ENCODE data around the gene SPOPL.
"Not testable (repeated sequence)": the region's sequence is repeated elsewhere in the genome, so short reads cannot be mapped to it uniquely, and the experiment has no call there.

Gene SPOPL

GRCh38 chr2:138476186-138476585, 25.4 kb upstream of the SPOPL start (continued):
- TF ChIP-seq HIC1 (tag by site-specific recombination; IDR thresholded peaks at IDR 0.05) = no peak
- TF ChIP-seq MEIS1 (CRISPR knock-in tag; IDR thresholded peaks at IDR 0.05; ENCODE audit: borderline replicate concordance) = no peak
- no peak for TF ChIP-seq ZNF223 (tag by site-specific recombination; IDR thresholded peaks at IDR 0.05)
- TF ChIP-seq ZNF341 (tag by site-specific recombination; IDR thresholded peaks at IDR 0.05; ENCODE audit: low read depth) = no peak
- TF ChIP-seq ZBTB20 (tag by site-specific recombination; IDR thresholded peaks at IDR 0.05) = no peak
- TF ChIP-seq ZNF792 (tag by site-specific recombination; IDR thresholded peaks at IDR 0.05) = no peak
- TF ChIP-seq ZNF112 (tag by site-specific recombination; IDR thresholded peaks at IDR 0.05) = no peak
- TF ChIP-seq ZNF830 (tag by site-specific recombination; IDR thresholded peaks at IDR 0.05; ENCODE audit: low read depth) = no peak
- TF ChIP-seq OVOL3 (tag by site-specific recombination; IDR thresholded peaks at IDR 0.05) = no peak
- no peak for TF ChIP-seq ZNF423 (tag by site-specific recombination; IDR thresholded peaks at IDR 0.05)
- TF ChIP-seq ZFP37 (tag by site-specific recombination; IDR thresholded peaks at IDR 0.05) = no peak
- no peak for TF ChIP-seq ZNF404 (tag by site-specific recombination; IDR thresholded peaks at IDR 0.05)
- TF ChIP-seq ZNF624 (tag by site-specific recombination; IDR thresholded peaks at IDR 0.05) = no peak
- no peak for TF ChIP-seq ZNF121 (tag by site-specific recombination; IDR thresholded peaks at IDR 0.05)

GRCh38 chr2:138476940-138477339, 24.6 kb upstream of the SPOPL start:
- Histone ChIP-seq H3K4me1 (ENCODE audit: control insufficient read depth, insufficient read depth, low read length) (no peaks in the 10 kb centered on the region), H3K9me3 (ENCODE audit: control insufficient read depth, insufficient read depth, low read depth, low read length) (no peaks in the 10 kb centered on the region), H3K4me3 (ENCODE audit: low read depth, low read length) (no peak overlapping the region), H3K36me3 (ENCODE audit: control insufficient read depth in 2 of 2, insufficient read depth in 1 of 2, low read length in 2 of 2) (no peaks in the 10 kb centered on the region; a peak in 1 of 3 replicates), H3K27ac (ENCODE audit: extremely low read depth, low read depth, low read length) (no peak overlapping the region)
- CTCF ChIA-PET = interaction anchor here (0.6 to 0.9 kb wide), 2 partner anchors 13 to 104 kb away, joined by 3 read pairs; no protein-coding TSS in a partner anchor
- POLR2A ChIA-PET = no interaction called here
- no peak for TF ChIP-seq ZNF112 (tag by site-specific recombination; IDR thresholded peaks at IDR 0.05)
- TF ChIP-seq, protein P1, sequence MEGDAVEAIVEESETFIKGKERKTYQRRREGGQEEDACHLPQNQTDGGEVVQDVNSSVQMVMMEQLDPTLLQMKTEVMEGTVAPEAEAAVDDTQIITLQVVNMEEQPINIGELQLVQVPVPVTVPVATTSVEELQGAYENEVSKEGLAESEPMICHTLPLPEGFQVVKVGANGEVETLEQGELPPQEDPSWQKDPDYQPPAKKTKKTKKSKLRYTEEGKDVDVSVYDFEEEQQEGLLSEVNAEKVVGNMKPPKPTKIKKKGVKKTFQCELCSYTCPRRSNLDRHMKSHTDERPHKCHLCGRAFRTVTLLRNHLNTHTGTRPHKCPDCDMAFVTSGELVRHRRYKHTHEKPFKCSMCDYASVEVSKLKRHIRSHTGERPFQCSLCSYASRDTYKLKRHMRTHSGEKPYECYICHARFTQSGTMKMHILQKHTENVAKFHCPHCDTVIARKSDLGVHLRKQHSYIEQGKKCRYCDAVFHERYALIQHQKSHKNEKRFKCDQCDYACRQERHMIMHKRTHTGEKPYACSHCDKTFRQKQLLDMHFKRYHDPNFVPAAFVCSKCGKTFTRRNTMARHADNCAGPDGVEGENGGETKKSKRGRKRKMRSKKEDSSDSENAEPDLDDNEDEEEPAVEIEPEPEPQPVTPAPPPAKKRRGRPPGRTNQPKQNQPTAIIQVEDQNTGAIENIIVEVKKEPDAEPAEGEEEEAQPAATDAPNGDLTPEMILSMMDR (tag by site-specific recombination; IDR thresholded peaks at IDR 0.05) = no peak
- no peak for TF ChIP-seq ZBTB17 (tag by site-specific recombination; IDR thresholded peaks at IDR 0.05)
- no peak for TF ChIP-seq ZNF548 (tag by site-specific recombination; IDR thresholded peaks at IDR 0.05)
- TF ChIP-seq GLI2 (tag by site-specific recombination; IDR thresholded peaks at IDR 0.05; ENCODE audit: borderline replicate concordance, low read depth) = no peak
- TF ChIP-seq IKZF3 (tag by site-specific recombination; IDR thresholded peaks at IDR 0.05) = no peak

DNA sequence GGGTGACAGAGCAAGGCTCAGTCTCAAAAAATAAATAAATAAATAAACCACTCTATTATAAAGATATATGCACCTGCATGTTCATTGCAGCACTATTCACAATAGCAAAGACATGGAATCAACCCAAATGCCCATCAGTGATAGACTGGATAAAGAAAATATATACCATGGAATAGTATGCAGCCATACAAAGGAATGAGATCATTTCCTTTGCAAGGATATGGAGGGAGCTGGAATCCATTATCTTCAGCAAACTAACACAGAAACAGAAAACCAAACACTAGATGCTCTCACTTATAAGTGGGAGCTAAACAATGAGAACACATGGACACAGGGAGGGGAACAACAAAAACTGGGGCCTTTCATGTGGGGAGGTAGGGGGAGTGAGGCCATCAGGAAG, 18.8 kb upstream of the SPOPL start:
- H3K27ac ChIP-seq (ENCODE audit: extremely low read depth, low read depth, low read length); H3K4me1 ChIP-seq (ENCODE audit: control insufficient read depth, insufficient read depth, low read length); H3K9me3 ChIP-seq (ENCODE audit: control insufficient read depth, insufficient read depth, low read depth, low read length); H3K4me3 ChIP-seq (ENCODE audit: low read depth, low read length); POLR2A ChIA-PET; H3K36me3 ChIP-seq (ENCODE audit: control insufficient read depth in 2 of 2, insufficient read depth in 1 of 2, low read length in 2 of 2); CTCF ChIA-PET: not testable (repeated sequence)

GRCh38 chr2:138485019-138485418, 16.6 kb upstream of the SPOPL start:
- TF ChIP-seq OVOL3 (tag by site-specific recombination; IDR thresholded peaks at IDR 0.05) = no peak
- TF ChIP-seq ZXDB (tag by site-specific recombination; IDR thresholded peaks at IDR 0.05) = no peak
- TF ChIP-seq ZNF645 (tag by site-specific recombination; IDR thresholded peaks at IDR 0.05) = no peak
- TF ChIP-seq SALL2 (tag by site-specific recombination; IDR thresholded peaks at IDR 0.05; ENCODE audit: borderline replicate concordance) = no peak
- TF ChIP-seq HOXD13 (CRISPR knock-in tag; IDR thresholded peaks at IDR 0.05; ENCODE audit: borderline replicate concordance) = no peak
- H3K36me3 ChIP-seq (ENCODE audit: control insufficient read depth in 2 of 2, insufficient read depth in 1 of 2, low read length in 2 of 2) = no peaks in the 10 kb centered on the region
- ChIA-PET POLR2A (no interaction called here), CTCF (no interaction called here)
- no peak overlapping the region for H3K4me3 ChIP-seq (ENCODE audit: low read depth, low read length)
- H3K4me1 ChIP-seq (ENCODE audit: control insufficient read depth, insufficient read depth, low read length) = no peaks in the 10 kb centered on the region
- H3K9me3 ChIP-seq (ENCODE audit: control insufficient read depth, insufficient read depth, low read depth, low read length) = no peaks in the 10 kb centered on the region
- H3K27ac ChIP-seq (ENCODE audit: extremely low read depth, low read depth, low read length) = no peak overlapping the region
